Activated naive CD4-positive, alpha-beta T cell treated with anti-CD3 and anti-CD28 coated beads for 36 hours (primary cell): ENCODE measurements around the gene PSMG3. TPM values are rescaled to one million over a fixed set of nuclear protein-coding genes. Genes with fewer than 3 reads are reported as not detected.

ENCODE experiments used
- CTCF ChIA-PET: fragments of 350-600 bp; sonication (Branson Sonifier 250); formaldehyde crosslinking; loops from one replicate; lab custom pipeline; 2021; ENCODE audit warnings: antibody characterized with exemption; lab: Charles Lee
- DNase-seq: peaks from one replicate; pipeline ENCODE4 v3.0.0-alpha.2; 2020
- H3K27ac Mint-ChIP-seq: one replicate; pipeline ENCODE4 v1.8.0; 2021; ENCODE audit warnings: mild to moderate bottlenecking, mixed read lengths
- H3K27me3 Mint-ChIP-seq: one replicate; pipeline ENCODE4 v1.8.0; 2021; ENCODE audit warnings: low read depth, mixed read lengths
- H3K36me3 Mint-ChIP-seq: one replicate; pipeline ENCODE4 v1.8.0; 2021; ENCODE audit warnings: low read depth, mixed read lengths
- H3K4me1 Mint-ChIP-seq: one replicate; pipeline ENCODE4 v1.8.0; 2021; ENCODE audit warnings: low read depth, mixed read lengths
- H3K4me3 Mint-ChIP-seq: one replicate; pipeline ENCODE4 v1.8.0; 2021; ENCODE audit warnings: mild to moderate bottlenecking, moderate library complexity, mixed read lengths
- H3K9me3 Mint-ChIP-seq: one replicate; pipeline ENCODE4 v1.8.0; 2021; ENCODE audit warnings: mixed read lengths
- intact Hi-C: fragments of 100-400 bp; cut with micrococcal nuclease; formaldehyde crosslinking; loops from one replicate; pipeline ENCODE4 v1.15.1; 2023
- total RNA-seq, 2 experiments: library from RNA; stranded (reverse); gene quantifications; one replicate each; pipeline ENCODE4 v1.2.3, GENCODE V29; 2021

PSMG3 gene, protein sequence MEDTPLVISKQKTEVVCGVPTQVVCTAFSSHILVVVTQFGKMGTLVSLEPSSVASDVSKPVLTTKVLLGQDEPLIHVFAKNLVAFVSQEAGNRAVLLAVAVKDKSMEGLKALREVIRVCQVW
- 10 to 100 TPM; 29.8 to 33.9 TPM for total RNA-seq

DNA sequence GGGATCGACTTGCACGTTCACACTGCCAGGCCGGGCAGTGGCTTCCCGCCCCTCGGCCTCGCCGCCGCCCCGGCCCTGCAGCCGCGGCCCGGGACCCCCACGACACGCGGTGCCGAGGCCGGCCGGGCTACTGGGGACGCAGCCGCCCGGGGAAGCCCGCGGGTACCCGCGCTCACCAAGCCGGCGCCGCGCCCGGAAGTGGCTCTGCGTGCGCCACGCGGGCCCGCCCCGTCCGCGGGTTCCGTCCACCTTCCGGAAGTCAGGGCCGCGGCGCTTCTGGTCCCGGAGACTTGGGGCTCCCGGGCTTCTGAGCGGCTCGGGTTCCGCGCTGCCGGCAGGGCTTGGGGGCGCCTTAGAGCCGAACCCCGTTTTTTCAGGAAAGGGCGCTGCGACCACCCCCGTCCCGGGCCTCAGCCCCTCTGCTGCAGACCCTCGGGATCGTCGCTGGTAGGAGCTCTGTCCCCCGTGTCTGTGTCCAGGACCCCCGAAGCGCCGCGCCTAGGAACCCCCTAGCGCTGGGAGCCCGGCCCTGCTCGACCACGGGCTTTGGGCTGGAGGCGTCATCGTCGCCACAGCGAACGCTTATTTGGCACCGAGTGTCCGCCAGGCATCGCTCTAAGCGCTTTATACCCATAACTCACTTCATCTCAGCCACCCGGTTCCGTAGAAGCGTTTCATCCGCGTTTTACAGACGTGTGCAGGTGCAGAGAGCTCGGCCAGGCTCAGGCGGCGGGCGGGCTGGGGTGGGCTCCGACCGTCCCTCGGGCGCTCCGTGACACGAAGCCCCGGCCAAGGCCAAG, at the start of gene PSMG3:
TSS of gene PSMG3 (minus strand) at position 200 of the 800 bp plus-strand sequence. CDS start 693 bp downstream, outside the sequence.
- CTCF ChIA-PET, result interaction anchor here (0.5 to 0.6 kb wide), 2 partner anchors 9 to 369 kb away, joined by 3 to 4 read pairs; no protein-coding TSS in a partner anchor
- H3K36me3 Mint-ChIP-seq, result peaks cover 24% of the 10 kb centered on the region
- peak within 1 kb of the TSS; percentile 87 for H3K4me3 Mint-ChIP-seq
- no peaks in the 10 kb centered on the region for H3K27me3 Mint-ChIP-seq
- H3K9me3 Mint-ChIP-seq, result no peaks in the 10 kb centered on the region
- H3K27ac Mint-ChIP-seq, result peak within 1 kb of the TSS; percentile 87
- peaks cover 37% of the 10 kb centered on the region for H3K4me1 Mint-ChIP-seq
- intact Hi-C loops, result loop anchor here (1.0 to 5.0 kb wide), 5 partner anchors 37 to 785 kb away; partner anchors contain the start of genes EIF3B and INTS1
- DNase-seq, result peak; percentile 91

DNA sequence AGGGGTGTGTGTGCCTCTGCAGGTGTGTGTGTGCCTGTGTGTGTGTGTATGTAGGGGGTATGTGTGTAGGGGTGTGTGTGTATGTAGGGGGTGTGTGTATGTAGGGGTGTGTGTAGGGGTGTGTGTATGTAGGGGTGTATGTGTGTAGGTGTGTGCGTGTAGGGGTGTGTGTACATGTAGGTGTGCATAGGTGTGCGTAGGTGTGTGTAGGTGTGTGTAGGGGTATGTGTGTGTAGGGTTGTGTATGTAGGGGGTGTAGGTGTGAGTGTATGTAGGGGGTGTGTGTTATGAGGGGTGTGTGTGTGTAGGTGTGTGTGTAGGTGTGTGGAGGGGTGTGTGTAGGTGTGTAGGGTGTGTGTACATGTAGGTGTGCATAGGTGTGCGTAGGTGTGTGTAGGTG, 48.6 kb upstream of the PSMG3 start:
- no peaks in the 10 kb centered on the region for H3K36me3 Mint-ChIP-seq
- no peaks in the 10 kb centered on the region for H3K4me1 Mint-ChIP-seq
- CTCF ChIA-PET, result no interaction called here
- H3K27ac Mint-ChIP-seq, result no peak overlapping the region
- intact Hi-C loops, result no loop called here
- H3K27me3 Mint-ChIP-seq, result no peaks in the 10 kb centered on the region
- H3K4me3 Mint-ChIP-seq, result no peak overlapping the region
- H3K9me3 Mint-ChIP-seq, result no peaks in the 10 kb centered on the region
- DNase-seq, result no peak

DNA sequence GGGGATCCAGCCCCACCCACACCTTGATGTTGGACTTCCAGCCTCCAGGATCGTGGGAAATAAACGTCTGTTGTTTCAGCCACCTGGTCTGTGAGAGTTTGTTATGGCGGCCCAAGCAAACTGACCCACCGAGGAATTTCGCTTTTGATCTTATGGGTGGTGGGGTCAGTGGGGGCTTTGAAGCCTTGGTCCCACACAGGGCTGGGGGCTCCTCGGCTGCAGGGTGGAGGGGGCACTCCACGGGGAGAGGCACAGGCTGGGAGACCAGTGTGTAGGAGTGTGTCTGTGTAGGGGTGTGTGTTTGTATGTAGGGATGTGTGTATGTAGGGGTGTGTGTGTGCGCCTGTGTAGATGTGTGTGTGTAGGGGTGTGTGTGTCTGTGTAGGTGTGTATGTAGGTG, 48.1 kb upstream of the PSMG3 start:
- no peaks in the 10 kb centered on the region for H3K36me3 Mint-ChIP-seq
- CTCF ChIA-PET, result interaction anchor here (0.6 kb wide), 1 partner anchor 75 kb away, joined by 3 read pairs; no protein-coding TSS in a partner anchor
- no peak overlapping the region for H3K27ac Mint-ChIP-seq
- intact Hi-C loops, result no loop called here
- H3K4me1 Mint-ChIP-seq, result no peaks in the 10 kb centered on the region
- H3K9me3 Mint-ChIP-seq, result no peaks in the 10 kb centered on the region
- H3K27me3 Mint-ChIP-seq, result no peaks in the 10 kb centered on the region
- no peak for DNase-seq
- no peak overlapping the region for H3K4me3 Mint-ChIP-seq

GRCh38 chr7:1616741-1617140, 46.9 kb upstream of the PSMG3 start:
- intact Hi-C loops, result no loop called here
- no peaks in the 10 kb centered on the region for H3K27me3 Mint-ChIP-seq
- no peak overlapping the region for H3K4me3 Mint-ChIP-seq
- no peaks in the 10 kb centered on the region for H3K36me3 Mint-ChIP-seq
- H3K4me1 Mint-ChIP-seq, result no peaks in the 10 kb centered on the region
- no peaks in the 10 kb centered on the region for H3K9me3 Mint-ChIP-seq
- DNase-seq, result no peak
- H3K27ac Mint-ChIP-seq, result no peak overlapping the region
- CTCF ChIA-PET, result no interaction called here

- Mint-ChIP-seq H3K27me3 (no peaks in the 10 kb centered on the region), H3K4me1 (no peaks in the 10 kb centered on the region), H3K9me3 (no peaks in the 10 kb centered on the region), H3K36me3 (no peaks in the 10 kb centered on the region), H3K4me3 (no peak overlapping the region), H3K27ac (no peak overlapping the region)
- intact Hi-C loops, result no loop called here
- no peak for DNase-seq
- CTCF ChIA-PET, result no interaction called here
Observed at GRCh38 chr7:1611708-1612241, 41.9 kb upstream of the PSMG3 start.

DNA sequence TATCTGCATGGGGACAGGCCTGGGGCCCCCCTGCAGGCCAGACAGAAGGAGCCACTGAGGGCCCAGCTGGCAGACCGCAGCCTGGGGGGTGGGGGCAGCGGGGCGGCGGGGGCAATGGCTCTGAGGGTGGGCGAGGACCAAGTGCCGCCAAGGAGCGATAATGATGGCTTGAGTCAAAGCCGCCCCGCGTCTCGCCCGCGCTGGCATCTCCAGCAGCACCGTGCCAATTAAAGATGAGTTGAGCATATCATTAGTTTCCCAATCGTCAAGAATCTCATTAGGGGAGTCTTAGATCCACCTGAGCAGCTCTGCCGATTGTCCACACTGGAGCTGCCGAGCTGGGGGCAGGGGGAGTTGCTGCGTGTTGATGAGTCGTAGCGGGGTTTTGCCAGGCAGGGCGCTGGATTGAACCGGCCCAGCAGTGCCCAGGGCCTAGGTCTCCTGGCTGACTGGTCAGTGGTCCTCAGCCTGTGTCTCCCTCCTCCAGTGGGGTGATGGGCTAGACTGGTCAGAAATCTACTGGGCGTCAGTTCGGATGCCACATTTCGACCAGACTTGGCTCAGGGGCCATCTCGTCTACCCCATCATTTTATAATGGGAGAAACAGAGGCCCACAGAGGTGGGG, 41.0 kb upstream of the PSMG3 start:
- Mint-ChIP-seq H3K4me1 (no peaks in the 10 kb centered on the region), H3K4me3 (no peak overlapping the region), H3K27me3 (no peaks in the 10 kb centered on the region), H3K36me3 (no peaks in the 10 kb centered on the region), H3K27ac (no peak overlapping the region), H3K9me3 (no peaks in the 10 kb centered on the region)
- intact Hi-C loops, result no loop called here
- DNase-seq, result no peak
- CTCF ChIA-PET, result no interaction called here

DNA sequence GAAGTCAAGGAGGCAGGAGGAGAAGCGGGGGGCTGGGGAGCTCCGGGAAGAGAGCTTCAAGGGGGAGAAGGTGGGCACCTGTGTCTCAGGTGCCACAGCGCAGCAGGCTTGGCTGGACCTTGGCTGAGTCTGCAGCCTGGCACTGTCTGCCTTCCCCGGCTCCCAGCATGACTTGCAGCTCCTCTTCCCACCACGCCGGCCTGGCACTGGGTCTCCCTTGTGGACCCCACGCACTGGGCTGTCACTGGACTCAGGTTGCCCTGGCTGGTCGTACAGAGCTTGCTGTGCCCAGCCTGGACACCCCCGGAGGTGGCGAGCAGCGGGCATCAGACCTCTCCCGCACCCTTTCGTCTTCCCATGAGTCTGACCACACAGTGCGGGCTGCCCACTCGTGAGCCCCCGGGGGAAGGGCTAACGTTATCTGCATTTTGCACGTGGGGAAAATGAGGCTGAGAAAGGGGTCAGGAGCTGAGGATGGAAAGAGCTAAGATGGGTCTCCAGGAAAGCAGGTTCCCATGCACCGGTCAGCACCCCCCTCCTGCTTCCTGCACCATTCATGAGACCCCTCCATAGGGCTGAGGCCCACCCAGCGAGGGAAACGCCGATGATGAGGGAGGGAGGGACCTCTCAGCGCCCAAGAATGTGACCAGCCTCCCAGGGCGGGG, 40.3 kb upstream of the PSMG3 start:
- H3K9me3 Mint-ChIP-seq, result no peaks in the 10 kb centered on the region
- CTCF ChIA-PET, result no interaction called here
- intact Hi-C loops, result no loop called here
- H3K36me3 Mint-ChIP-seq, result no peaks in the 10 kb centered on the region
- H3K4me1 Mint-ChIP-seq, result no peaks in the 10 kb centered on the region
- no peak overlapping the region for H3K27ac Mint-ChIP-seq
- H3K27me3 Mint-ChIP-seq, result peaks cover 5% of the 10 kb centered on the region
- DNase-seq, result no peak
- H3K4me3 Mint-ChIP-seq, result no peak overlapping the region

DNA sequence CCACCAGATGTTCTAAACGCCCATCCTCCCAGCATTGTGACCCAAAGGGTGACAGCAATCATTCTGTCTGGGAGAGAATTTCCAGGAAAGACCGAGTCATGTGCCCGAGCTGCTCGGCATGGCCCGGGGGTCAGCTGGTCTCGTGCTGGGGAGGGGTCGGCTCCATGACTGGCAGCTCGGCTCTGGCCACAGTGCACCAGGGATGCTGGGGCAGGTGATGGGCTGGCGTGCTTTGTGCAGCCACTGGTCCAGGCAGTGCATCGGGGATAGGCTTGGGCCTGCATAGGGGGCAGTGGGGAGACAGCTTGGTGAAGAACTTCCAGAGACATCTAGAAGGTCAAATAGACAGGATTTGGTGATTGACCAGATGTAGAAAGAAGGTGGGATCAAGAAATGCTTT, 39.2 kb upstream of the PSMG3 start:
- Mint-ChIP-seq H3K27me3 (peaks cover 5% of the 10 kb centered on the region), H3K9me3 (no peaks in the 10 kb centered on the region), H3K27ac (no peak overlapping the region), H3K4me3 (no peak overlapping the region), H3K36me3 (no peaks in the 10 kb centered on the region), H3K4me1 (no peaks in the 10 kb centered on the region)
- intact Hi-C loops, result no loop called here
- CTCF ChIA-PET, result no interaction called here
- DNase-seq, result no peak

- Mint-ChIP-seq H3K4me3 (no peak overlapping the region), H3K27me3 (peaks cover 6% of the 10 kb centered on the region), H3K4me1 (no peaks in the 10 kb centered on the region), H3K9me3 (no peaks in the 10 kb centered on the region), H3K36me3 (no peaks in the 10 kb centered on the region), H3K27ac (no peak overlapping the region)
- DNase-seq, result no peak
- CTCF ChIA-PET, result no interaction called here
- intact Hi-C loops, result no loop called here
Observed at GRCh38 chr7:1608318-1608717, 38.5 kb upstream of the PSMG3 start.

DNA sequence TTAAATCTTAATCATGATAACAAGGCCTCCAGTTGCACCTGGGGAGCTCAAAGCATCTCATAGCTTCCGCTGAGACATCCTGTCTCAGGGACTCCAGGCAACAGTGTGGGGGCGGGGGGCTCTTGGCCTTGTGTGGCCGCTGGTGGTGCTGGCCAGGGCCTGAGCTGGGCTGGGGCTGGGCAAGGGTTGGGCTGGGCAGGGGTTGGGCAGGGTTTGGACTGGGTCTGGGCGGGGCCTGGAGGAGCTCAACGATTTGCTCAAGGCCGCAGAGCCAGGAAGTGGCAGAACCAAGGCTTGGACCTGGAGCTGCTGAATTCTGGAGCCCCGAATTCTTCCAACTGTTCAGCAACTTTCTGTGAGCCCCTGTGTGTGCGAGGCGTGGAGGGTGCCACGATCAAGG, 37.9 kb upstream of the PSMG3 start:
- Mint-ChIP-seq H3K4me1 (no peaks in the 10 kb centered on the region), H3K27ac (no peak overlapping the region), H3K36me3 (no peaks in the 10 kb centered on the region)

GRCh38 chr7:1607001-1607400, 37.2 kb upstream of the PSMG3 start:
- Mint-ChIP-seq H3K4me1 (no peaks in the 10 kb centered on the region), H3K9me3 (no peaks in the 10 kb centered on the region), H3K4me3 (no peak overlapping the region), H3K36me3 (no peaks in the 10 kb centered on the region), H3K27me3 (peaks cover 10% of the 10 kb centered on the region), H3K27ac (no peak overlapping the region)
- intact Hi-C loops, result no loop called here
- no peak for DNase-seq
- CTCF ChIA-PET, result no interaction called here

More for the DNA sequence above, 37.9 kb upstream of the PSMG3 start:
- CTCF ChIA-PET, result no interaction called here
- no peak for DNase-seq
- H3K27me3 Mint-ChIP-seq, result peaks cover 10% of the 10 kb centered on the region
- intact Hi-C loops, result no loop called here
- H3K4me3 Mint-ChIP-seq, result no peak overlapping the region
- H3K9me3 Mint-ChIP-seq, result no peaks in the 10 kb centered on the region

GRCh38 chr7:1604383-1604782, 34.6 kb upstream of the PSMG3 start:
- no peak overlapping the region for H3K4me3 Mint-ChIP-seq
- intact Hi-C loops, result no loop called here
- no peaks in the 10 kb centered on the region for H3K9me3 Mint-ChIP-seq
- CTCF ChIA-PET, result no interaction called here
- no peak for DNase-seq
- H3K27me3 Mint-ChIP-seq, result peaks cover 10% of the 10 kb centered on the region
- no peaks in the 10 kb centered on the region for H3K4me1 Mint-ChIP-seq
- no peaks in the 10 kb centered on the region for H3K36me3 Mint-ChIP-seq
- H3K27ac Mint-ChIP-seq, result no peak overlapping the region
